COLO829 (cell line): ENCODE results near the gene SLC2A8.

Experiments
- DNase-seq: peaks from one replicate; pipeline ENCODE4 v3.0.0; 2012; ENCODE audit warnings: low spot score

SLC2A8 gene

DNA sequence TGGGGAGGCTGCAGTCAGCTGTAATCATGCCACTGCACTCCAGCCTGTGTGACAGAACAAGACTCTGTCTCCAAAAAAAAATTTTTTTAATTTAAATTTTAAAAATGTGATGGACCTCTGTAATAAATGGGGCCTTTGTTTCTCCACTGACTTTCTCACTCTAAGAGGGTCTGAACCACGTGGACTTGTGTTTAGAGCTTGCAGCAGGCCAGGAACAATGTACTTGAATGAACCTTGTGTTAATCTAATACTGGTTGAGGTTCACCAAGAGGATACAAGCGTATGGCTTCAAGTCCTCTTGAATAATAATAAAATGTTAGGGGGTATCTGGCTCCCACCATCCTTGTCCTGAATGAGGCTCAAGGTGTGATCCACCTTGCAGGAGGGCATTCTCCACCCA is 14.4 kb upstream of the SLC2A8 start:
- peak; percentile 64 for DNase-seq

DNA sequence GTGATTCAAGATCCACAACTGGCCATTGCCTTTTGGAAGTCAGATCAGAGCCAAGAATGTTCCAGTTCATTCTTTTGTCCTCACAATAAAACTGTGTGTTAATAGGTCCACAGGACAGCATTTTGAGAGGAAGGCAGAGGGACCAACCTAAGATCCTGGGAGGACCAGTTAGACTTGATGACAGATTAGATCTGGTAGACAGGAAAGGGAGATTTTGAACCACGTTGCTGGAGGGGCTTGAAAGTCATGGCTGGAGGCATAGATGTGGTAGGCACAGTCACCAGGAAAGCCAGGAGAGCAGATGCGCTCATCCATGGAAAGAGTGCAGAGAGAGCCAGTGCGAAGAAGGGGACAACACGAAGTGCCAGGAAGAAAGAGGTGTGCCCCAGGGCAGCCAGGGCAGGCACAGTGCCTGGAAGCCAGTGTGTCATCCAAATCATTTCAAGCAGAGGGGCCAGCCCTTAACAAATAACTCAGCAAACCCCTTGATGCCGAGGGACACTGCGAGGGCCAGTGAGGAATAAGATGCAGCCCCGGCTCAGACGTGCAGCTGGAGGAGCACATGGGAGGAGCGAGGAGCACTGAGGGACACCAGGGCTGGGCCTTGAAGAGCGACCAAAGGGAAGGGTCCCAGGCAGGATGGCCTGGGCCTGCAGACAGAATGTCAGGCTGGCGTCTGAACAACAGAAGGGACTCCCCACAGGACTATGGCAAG is 12.8 kb upstream of the SLC2A8 start:
- no peak for DNase-seq

GRCh38 chr9:127384901-127385300 is 12.1 kb upstream of the SLC2A8 start:
- no peak for DNase-seq

DNA sequence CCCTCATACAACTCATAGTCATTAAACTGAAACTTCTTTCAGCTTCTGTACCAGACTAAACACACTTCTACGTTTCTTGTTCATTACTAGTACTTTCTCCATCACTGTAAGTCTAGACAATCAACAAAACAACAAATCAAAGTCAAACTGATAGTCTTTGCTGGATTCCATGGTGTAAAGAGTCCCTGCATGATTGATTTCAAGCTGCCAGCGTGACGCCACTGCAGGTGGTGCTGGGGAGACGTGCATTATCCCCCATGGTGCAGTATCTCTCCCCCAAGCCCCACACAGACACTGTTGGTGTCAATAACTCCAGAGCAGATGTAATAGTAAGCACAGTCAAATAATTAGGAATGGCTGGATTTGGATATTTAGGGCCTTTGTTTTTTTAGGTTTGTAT is 10.7 kb upstream of the SLC2A8 start:
- no peak for DNase-seq

DNA sequence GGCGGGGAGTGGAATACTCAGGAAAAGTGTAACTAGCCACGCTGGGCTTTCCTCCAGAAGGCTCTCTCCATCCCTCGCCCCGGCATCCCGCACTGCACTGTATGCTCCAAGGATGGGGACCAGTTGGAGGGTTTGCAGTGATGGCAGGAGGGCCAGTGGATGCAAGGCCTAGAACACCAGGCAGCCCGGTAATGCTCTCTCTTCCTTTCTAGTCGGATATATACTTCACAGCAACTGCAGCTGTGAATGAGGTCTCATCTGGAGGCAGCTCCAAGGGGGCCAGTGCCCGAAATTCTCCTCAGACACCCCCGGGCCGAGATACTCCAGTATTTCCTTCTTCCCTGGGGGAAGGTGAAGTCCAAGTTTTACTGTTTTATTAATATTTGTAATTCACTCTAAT is 10.0 kb upstream of the SLC2A8 start:
- no peak for DNase-seq

DNA sequence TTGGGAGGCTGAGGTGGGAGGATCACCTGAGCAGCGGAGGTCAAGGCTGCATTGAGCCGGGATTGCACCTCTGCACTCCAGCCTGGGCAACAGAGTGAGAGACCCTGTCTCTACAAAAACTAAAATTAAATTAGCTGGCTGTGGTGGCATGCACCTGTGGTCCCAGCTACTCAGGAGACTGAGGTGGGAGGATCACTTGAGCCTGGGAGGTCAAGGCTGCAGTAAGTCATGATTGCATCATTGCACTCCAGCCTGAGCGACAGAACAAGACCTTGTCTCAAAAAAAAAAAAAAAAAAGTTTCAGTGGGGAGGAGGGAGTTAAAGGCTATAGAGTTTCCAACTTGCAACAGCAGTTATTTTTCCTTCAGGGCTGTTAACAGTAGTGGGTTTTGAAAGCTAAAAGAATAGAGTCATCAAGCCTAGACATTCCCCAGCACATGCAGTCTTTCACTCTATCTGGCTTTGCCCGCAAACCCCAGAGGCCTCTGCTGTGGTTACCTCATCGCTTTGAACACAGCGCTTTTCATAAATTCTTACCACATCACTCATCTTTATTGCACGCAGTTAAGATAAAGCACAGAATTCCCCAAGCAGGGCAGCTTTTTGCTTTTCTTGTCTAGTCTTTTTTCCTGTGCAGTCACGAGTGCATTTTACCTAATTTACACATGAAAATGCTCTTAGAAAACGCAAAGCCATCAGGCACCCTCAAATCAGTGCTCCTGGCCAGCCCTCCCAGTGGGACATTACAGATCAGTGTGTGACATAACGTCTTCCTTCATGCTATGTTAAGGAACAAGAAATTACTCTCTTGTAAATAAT is 8.7 kb upstream of the SLC2A8 start:
- DNase-seq = peak; percentile 96

DNA sequence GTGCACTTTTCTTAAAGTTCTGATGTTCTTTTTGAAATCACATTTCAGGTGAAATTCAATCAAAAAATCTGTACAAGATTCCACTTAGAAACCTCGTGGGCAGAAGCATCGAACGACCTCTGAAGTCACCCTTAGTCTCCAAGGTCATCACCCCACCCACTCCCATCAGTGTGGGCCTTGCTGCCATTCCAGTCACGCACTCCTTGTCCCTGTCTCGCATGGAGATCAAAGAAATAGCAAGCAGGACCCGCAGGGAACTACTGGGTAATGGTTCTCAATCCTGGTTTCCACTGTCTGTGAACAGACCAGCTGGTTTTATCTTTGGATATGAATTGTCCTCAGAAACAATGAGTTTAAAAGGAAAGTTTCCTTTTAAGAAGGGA is 8.1 kb upstream of the SLC2A8 start:
- peak; percentile 17 for DNase-seq

- no peak for DNase-seq
Observed at GRCh38 chr9:127389381-127390247, 7.4 kb upstream of the SLC2A8 start.

GRCh38 chr9:127390248-127390545 is 6.8 kb upstream of the SLC2A8 start:
- no peak for DNase-seq

- no peak for DNase-seq
Observed at GRCh38 chr9:127390563-127390962, 6.4 kb upstream of the SLC2A8 start.

DNA sequence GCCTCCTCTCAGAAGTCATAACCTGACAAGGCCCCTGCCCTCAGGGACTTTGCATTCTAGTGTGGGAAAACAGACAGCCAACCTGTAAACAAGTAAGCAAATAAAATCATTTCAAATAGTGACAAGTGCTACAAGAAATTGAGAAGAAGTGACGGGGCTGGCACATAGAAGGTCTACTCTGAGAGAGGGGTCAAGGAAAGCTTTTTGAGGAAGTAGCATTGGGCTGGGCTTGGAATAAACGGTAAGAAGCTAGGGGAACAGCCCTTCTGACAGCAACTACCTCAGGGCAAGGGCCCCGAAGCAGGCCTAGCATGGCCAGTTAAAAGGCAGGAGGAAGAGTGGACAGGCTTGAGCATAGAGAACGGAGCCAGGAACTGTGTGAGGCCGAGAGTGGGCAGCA is 4.8 kb upstream of the SLC2A8 start:
- DNase-seq = no peak

DNA sequence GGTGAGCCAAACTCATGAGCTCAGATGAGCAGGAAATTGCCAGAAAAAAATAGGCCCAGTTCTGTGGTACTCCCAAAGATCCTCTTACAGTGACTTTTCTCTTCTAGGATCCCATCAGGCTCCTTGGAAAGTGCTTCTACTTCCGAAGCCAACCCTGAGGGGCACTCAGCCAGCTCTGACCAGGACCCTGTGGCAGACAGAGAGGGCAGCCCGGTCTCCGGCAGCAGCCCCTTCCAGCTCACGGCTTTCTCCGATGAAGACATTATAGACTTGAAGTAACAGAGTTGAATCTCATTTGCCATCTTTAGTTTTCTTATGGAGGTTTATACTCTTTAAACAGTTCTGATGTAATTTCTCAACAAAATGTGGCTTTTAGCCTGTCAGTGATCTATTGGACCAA is 4.0 kb upstream of the SLC2A8 start:
- no peak for DNase-seq

DNA sequence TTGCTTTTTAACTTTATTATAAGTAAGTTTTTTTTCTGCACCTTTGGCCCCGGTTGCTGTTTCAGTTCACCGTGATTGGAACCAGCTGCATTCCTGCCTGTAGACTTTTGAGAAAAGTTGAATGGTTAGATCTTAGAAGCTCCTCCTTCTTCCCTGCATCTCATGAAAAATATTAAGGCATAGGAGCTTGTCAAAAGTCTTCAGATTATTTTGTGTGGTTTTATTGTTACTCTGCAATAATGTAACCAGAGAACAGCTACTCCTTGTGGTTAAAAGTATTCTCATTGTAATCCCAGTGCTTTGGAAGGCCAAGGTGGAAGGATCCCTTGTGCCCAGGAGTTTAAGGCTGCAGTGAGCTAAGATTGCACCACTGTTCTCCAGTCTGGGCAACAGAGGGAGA is 3.3 kb upstream of the SLC2A8 start:
- no peak for DNase-seq

DNA sequence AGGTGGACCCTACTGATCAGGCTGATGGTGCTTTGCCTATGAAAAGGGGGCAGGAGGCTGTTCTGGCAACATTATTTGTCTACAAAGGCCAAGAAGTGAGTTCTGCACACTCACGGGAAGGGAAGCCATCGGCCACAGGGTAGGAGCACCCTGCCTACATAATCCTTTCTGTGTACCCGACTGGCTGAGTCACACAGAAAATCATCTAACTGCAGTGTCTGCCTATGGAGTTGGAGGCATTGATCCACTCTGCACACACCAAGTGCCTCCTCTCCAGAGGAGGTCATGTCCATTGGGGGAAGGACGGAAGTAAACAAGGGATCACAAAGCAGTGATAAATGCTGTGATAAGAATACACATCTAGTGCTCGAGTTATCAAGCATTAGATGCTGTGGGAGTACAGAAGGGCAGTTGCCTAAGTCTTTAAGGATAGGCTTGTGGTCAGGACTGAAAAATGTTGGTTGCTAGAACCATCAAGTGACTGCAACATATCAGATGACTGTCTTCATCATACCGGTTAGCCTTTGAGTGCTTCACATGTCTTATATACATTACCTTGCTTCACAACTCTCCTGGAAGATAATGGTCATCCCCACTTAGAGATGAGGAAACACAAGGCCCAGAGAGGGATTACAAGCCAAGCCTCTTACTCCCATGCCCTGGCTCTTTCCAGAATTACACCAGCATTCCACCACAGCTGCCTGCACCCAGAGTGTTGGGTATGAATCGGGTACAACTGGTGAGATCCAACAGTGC is 1.3 kb upstream of the SLC2A8 start:
- no peak for DNase-seq

DNA sequence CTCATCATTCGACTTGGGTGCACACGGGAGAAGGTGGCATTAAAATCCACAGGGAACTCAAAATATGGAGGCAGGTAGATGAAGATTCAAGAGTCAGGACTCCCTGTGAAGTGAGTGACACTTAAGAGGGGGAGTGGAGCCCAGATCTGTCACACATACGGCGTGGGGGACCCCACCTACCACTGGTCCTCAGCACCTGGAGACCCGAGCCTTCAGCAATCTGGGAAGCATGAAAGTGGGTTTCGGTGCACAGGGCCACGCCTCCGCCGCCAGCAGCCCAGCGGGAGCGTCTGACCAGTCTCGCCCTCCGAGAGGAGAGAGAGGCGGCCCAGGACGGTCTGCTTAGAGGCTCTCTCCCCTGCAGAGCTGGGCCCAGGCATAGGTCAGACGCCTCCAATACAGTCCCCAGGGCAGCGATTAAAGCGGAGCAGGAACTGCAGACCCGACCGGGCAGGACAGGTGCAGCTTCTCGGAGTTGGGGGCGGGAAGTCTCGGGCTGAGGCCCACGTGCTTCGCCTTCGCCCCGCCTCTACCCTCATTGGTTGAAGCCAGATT is 639 bp upstream of the SLC2A8 start:
- no peak for DNase-seq

GRCh38 chr9:127397646-127398274 is 791 bp downstream of the SLC2A8 start:
- DNase-seq = no peak

GRCh38 chr9:127398275-127398647 is 1.3 kb downstream of the SLC2A8 start:
- DNase-seq = no peak

GRCh38 chr9:127398715-127399400 is 1.9 kb downstream of the SLC2A8 start:
- DNase-seq = no peak

GRCh38 chr9:127399736-127400269 is 2.8 kb downstream of the SLC2A8 start:
- DNase-seq = no peak

DNA sequence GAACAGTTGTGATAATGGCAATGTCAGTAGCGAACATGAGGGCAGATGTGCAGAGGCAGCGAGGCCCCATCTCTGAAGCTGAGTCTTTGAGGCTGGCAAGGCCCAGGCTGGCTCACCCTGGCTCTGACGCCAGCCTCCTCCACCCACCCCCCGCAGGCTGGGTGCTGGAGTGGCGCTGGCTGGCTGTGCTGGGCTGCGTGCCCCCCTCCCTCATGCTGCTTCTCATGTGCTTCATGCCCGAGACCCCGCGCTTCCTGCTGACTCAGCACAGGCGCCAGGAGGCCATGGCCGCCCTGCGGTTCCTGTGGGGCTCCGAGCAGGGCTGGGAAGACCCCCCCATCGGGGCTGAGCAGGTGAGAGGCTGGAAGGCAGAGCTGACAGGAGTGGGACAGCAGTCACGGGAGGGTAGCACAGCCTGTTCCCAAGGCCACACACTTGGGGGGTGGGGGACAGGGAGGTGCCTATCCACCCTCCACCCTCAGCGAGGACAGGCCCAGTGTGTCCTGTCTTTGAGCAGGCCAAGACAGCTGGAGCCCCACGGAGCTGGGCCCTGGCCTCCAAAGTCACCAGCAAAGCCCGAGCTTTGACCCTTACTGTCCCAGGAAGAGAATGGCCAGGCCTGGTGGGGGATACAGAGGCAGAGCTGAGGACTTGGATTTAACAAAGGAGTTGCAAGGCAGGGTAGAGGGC is 5.6 kb downstream of the SLC2A8 start:
- DNase-seq = no peak
